Stimulated activated naive CD8-positive, alpha-beta T cell treated with anti-CD3 and anti-CD28 coated beads, Interleukin-15, Interleukin-2, amounts not matched to agents 100 U/mL and 50 U/mL, for 24 hours (primary cell): ENCODE results near the gene PRKCE.
"Not testable (repeated sequence)": the region's sequence is repeated elsewhere in the genome, so short reads cannot be mapped to it uniquely, and the experiment has no call there.

Source experiments
- ATAC-seq: fragments of 150-1000 bp; cut with Tn5 transposase; one replicate; pipeline ENCODE4 v1.10.0; 2021
- DNase-seq: peaks from one replicate; pipeline ENCODE4 v3.0.0; 2021

PRKCE gene

DNA sequence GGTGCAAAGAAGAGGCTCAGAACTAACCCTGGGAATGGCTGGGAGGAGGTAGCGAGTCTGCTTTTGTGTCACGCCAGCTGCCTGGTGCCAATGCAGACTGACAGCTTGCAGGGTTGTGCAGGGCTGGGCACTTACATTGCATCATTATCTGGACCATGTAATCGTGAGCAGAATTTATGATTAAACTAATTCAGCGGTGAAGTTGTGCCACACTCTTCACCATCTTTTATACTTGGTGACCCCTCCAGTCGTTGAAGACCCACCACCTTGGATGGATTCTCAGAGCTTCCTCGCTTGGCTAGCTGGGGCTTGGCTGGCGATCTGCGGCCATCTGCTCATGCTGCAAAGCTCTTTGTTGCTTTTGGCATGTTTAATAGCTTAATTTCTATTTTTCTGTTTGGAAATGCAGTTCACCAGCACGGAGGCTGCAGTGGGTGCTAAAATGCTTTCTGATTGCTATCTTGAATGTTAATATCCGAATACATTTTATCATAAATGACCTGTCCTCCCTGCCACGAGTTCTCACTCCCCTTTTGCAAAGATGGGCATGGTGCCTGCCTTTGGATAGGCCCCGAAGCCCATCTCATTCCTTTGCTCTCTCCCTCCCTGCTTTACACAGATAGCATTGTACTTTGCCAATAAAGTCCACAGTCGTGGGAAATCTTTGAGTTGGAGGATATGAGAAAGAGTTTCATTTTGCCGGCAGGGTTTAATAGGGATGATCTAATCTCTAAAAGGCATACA lies 188.2 kb downstream of the PRKCE start:
- DNase-seq (no peak), ATAC-seq (no peak)

DNA sequence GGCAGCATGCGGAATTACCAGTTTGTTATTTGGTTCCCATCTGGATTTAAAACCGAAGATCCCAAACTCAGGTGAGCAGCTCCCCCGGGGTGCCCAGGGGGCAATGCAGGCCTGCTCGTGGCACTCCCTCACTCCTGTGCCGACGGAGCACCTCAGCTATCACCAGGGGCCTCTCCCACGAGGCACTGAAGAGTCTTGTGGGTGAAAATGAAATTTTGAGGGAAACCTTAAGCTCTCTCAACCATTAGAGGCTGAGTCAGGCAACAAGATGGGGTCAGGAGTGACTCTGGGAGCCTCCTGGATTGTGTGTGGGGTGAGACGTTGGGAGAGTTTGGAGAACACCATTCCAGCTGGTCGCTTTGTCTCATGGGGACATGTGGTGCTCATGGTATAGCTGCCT lies 189.0 kb downstream of the PRKCE start:
- DNase-seq (no peak), ATAC-seq (no peak)

DNA sequence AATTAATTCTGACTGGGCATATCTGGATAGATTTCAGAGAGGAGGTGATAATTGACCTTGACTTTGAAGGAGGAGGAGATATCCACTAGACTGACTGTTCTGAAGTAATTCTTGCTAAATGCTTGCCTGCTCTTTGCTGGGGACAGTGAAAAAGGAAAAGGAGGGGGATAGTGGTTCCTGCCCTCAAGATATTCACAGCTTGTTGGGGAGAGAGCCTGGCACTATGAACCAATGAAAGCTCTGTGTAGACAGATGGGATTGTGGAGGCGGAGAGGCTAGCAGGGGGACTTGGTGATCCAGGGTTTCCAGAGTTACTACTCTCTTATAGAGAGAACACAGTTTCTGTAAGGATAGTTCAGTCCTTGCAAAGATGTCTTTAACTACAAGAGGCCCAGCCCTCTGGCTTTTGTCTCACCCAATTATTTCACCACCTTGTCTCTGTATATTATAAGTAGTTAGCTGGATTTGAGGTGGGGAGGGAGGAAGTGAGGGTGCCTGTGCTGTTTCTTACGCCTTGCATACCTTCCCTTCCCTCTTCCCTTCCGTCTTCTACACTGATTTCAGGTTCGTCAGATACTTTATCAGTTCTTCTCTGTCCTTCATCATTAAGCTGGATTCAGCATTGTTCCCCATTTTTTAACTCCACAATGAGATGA lies 190.4 kb downstream of the PRKCE start:
- DNase-seq (no peak), ATAC-seq (no peak)

DNA sequence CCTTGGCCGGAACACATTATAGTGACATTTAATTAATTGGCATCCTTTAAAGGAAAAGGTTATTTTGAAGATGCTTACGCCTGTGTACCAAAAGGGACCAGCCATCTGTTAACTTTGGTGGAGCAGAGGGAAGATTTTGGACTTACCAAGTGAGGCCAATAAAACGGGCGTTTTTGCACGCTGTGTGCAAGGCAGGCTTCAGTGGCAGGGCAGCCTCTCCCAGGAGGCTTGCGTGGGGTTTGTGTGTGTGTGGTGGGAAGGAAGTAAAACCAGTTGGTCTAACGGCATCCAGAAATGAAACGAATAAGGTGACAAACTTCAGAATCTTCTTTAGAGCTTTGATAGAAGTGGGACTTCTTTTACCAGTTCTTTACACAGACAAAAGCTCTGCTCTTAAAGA lies 191.7 kb downstream of the PRKCE start:
- no peak for DNase-seq
- ATAC-seq, result no peak

DNA sequence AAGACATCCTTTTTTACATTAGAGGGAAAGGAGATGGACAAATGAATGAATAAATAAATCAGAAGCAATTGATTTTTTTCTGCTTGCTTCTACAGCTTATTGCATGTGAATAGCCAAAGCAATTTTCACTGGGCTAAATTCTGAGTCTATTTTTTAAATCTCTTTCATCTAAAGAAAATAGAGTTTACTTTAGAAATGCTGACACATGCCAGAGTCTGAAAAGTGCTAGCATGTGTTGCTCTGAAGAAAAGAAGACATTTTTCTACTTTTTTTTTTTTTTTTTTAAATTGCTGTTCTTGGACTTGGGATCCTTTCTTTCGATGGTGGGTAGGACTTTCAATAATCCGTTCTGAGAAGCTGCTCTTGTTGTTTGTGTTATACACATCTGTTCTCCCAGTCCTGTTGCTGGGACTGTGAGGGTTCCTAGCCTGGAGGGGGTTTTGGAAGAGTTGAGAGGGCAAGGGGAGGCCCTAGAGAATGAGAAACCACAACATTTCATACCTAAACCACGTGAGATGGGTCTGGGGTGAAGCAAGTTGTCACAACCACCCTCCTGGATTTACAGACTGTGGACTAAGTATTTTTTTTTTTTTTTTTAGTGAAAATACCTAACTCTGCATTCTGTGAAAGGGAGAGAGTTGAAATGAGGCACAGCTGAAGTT lies 193.5 kb downstream of the PRKCE start:
- DNase-seq (no peak), ATAC-seq (peak; percentile 55)

DNA sequence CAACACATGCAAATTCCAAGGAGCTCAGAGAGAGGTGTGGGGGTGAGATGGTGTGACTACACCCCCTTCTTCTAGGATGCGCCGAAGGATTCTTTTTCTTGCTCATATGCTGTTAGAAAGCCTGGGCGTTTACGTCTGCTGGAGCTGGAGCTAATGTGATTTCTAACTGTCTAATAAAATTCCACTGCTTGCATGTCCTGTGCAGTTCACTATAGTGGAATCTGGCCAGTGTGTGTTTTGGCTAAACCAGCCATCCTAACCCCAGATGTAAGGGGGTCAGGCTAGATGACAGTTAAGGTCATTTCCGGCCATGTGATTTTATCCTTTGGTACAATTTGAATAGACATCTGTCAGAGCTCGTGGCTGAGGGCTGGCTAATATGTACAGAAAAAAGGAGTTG lies 194.1 kb downstream of the PRKCE start:
- no peak for ATAC-seq
- no peak for DNase-seq

DNA sequence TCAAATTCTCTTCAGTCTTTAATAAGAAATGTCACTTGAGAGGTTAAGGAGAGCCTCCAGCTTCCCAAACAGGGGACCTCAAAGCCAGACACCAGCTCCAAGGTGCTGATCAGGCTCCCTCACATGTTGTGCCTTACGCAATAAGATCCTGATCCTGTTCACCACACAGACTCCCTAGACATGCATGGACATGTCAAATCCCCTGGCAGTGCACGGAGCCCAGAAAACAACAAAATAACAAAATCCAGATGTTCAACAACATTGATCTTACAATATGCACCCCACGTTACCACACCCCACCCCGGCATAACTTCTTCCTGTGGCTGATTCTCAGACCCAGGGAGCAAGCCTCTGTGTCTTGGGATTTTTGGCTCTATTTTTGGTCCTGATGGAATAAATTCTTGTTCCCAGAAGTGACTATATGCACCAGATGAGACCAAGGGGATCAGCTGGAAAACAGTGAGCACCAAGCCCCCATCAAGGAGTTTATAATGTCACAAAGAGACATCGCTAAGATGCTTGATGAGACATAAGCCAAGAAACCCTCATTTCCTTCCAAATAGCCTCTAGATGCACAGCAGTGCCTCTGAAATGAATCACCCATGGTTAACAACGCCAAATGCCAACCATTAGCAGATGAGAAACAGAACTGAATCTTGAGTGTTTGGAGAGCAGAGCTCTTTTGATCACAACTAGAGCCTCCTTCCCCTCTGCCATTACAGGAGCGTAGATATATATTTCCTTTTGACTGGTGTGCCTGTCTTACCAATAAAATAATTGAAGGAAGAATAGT lies 198.2 kb downstream of the PRKCE start:
- ATAC-seq, result peak; percentile 69
- no peak for DNase-seq

DNA sequence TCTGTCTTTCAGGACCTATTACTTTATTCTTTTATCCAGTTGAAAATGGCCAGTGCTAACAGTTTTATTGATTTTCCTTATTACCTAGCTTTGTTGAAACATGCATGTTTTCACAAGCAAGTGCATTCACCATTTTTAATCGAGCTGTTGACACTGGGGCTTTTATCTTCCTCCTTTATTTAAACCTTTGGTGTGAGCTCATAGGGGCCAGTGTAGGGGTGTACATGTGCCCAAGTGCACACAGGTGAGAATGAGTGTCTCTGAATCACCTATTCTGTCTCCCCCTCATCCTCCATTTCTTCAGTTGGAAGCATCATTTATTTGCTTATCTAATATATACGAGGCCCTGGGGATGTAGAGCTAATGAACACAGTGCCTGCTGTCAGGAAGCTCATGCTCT lies 199.1 kb downstream of the PRKCE start:
- no peak for DNase-seq
- ATAC-seq, result no peak

DNA sequence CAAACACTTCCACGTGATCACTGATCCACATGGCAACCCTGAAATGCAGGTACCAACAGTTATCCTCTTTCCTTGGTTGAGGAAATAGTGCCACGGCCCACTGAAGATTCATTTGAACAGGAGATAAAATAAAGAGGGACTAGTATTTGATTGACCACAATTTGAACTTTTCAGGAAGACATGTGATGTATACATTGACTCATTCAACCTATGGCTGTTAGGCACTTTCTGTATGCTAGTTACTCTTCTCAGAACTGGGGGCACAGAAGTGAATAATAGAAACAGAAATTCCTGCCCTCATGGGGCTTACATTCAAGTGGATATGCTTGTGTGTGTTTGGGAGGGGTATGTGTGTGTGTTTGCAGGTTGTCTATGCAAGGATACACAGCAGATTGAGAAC lies 199.6 kb downstream of the PRKCE start:
- ATAC-seq (no peak), DNase-seq (no peak)

DNA sequence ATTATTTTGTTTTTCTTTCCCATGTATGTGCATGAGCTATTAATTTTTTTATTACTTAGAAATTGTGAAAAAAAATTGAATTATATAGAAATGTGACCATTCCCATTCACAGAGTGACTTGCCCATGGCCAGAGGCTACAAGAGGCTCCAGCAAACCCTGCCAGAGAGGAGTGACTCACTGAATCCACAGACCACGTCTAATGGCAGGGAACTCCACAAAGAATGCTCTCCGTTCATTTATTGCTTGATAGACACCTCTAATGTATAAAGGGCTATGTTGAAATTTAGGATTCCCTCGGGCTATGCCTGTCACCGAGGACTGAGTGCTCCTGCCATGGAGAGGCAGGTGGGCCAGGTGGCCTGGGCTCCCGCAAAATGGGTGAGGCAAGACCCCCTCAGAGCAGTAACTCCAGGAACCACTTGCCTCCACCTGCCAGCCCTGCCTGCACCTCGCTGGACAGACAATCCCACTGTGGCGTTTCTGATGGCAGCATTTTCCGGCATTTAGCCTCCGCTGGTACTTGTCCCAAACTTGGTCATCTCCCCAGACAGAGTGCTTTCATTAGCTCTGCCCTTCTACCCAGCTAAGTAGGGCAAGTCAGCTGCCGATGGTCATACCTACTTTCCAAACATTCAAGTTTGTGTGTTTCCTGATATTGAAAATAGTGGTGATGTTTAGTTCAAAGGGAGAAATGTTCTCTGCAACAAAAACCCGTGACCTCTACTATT lies 200.3 kb downstream of the PRKCE start:
- no peak for DNase-seq
- no peak for ATAC-seq

DNA sequence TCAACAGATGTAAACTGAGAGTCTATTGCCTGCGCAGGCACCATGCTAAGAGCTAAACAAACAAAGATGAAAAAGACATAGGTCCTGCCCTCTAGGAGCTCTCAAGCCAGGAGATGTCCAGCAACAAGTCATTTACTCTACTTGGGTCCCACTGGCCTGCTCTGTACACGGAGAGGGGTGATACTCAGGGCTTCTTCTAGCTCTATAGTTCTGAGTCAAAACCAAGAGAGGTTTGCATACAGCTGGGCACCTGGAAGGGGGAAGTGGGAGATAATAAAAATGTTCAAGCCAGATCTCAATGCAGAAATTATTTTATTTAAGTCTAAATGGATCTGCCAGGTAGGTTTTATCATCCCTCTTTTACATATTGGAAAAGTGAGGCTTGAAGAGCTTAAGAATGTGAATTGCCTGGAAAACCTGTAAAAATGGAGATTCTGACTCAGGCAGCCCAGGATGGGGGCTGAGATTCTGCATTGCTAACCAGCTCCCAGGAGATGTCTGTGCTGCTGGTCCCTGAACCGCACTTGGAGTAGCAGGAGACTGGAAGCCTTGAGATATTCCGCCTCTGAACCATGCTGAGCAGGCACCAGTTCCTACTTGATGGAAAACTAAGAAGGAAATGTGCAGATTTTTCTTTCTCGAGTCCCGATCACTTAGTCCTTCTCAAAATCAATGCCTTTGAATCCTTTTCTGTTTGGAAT lies 201.1 kb downstream of the PRKCE start:
- ATAC-seq (no peak), DNase-seq (no peak)

DNA sequence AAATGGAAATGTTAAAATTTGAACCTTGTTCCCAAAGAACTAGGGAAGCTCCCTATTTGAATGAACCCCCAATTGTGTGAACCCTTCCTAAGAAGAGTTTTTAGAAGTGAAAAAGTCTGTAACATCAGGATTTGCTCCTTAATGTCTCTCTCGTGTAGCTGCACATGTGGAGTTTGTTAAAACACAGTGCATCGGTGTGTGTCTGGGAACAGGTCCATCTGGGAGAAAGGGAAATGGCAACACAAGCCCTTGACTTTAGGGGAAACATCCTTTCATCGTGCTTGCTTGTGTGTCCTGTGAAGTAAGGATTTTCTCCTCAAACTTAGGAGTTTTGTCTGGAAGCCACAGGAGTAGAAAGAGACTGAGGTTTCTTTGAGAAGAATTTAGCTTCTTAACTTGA lies 203.9 kb downstream of the PRKCE start:
- ATAC-seq, result no peak
- DNase-seq, result no peak

DNA sequence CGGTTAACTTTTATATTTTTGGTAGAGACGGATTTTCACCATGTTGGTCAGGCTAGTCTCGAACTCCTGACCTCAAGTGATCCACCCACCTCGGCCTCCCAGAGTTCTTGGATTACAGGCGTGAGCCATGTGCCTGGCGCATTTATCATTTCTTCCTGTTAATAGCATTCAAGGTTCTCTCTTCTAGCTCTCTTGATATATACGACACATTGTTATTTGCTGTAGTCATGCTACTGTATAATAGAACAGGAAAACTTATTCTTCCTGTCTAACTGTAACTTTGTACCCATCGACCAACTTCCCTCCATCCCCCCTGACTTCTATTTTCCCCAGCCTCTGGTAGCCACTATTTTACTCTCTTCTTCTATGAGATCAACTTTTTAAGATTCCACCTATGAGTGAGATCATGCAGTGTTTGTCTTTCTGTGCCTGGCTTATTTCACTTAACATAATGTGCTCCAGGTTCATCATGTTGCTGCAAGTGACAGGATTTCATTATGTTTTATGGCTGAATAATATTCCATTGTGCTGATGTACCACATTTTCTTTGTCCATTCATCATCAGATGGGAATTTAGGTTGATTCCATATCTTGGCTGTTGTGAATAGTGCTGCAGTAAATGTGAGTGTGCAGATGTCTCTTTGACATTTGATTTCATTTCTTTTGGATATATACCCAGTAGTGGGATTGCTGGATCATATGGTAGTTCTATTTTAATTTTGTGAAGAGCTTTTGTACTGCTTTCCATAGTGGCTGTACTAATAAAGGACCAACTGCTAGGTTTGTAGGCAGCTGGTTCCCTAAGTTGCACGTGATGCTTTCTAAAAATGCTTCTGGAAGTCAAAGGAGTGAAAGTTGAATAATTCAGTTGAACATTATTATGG lies 205.2 kb downstream of the PRKCE start:
- DNase-seq (no peak), ATAC-seq (no peak)

DNA sequence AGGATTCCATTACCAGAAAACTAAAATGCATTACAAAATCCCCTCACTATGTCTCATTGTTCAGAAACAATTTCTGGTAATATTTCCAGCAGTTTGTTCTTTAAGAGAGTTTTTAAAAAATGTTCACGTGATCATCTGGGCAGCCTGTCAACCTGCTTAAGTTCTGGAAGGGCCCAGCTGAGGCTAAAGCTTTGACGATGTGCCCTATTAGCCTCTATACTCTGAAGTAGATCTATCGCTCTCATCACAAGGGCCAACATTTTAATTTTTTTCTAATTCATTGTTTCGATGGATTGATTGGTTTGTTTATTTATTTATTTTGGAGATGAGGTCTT lies 205.8 kb downstream of the PRKCE start:
- ATAC-seq, result no peak
- DNase-seq, result no peak

DNA sequence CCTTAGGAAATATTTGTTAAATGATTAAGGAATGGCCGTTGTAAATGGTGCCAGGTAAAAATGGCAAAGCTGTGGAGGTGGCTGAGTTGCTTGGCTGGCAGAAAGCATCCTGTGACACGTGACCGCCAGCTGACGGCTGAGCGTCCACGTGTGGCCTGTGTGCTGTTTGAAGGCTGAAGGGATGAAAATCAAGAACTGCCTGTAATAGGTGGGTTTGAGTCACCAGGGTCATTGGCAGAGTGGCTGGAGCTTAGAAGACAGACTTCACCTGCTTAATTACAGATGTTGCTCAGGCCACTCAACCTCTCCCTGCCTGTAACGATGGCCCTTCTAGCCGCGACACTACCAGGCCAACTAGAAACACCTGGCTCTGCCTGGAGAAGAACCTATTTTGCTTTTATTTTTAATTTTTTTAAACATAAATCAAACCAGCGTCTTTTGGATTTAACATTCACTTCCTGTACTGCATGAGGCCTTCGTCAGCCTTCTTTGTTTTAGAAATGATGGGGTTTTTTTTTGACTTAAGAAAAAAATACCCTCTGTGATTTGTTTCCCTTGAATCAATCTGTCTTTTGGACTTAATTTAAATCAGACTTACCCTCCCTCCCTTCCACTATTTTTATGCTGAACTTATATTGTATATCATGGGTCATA lies 206.5 kb downstream of the PRKCE start:
- ATAC-seq (no peak), DNase-seq (no peak)

DNA sequence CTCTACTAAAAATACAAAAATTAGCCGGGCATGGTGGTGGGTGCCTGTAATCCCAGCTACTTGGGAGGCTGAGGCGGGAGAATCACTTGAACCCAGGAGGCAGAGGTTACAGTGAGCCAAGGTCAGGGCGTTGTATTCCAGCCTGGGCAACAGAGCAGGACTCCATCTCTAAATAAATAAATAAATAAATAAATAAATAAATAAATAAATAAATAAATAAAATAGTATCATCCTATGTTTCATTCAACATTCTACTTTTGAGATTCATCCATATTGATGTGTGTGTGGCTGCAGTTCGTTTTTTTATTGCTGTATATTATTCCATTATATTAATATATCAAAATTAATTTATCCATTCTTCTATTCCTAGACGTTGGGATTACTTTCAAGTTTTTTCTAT lies 207.4 kb downstream of the PRKCE start:
- DNase-seq, ATAC-seq: not testable (repeated sequence)

DNA sequence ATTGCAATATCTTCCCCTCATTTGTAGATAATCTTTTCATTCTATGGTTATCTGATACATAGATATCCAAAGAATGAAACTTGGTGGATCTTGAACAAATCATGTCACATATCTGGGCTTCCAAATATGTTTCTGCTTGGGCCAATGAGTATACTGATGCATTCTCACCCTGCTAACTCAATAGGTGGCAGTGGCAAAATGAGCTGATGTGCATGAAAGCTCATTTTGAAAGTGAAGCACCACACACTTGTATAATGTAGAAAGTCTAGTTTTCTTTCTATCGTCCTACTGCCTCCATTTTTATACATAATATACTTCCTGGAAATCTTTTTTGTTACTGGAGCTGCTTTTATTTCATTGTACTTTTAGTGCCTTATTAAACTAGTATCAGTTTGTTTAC lies 208.2 kb downstream of the PRKCE start:
- DNase-seq, result no peak
- no peak for ATAC-seq

DNA sequence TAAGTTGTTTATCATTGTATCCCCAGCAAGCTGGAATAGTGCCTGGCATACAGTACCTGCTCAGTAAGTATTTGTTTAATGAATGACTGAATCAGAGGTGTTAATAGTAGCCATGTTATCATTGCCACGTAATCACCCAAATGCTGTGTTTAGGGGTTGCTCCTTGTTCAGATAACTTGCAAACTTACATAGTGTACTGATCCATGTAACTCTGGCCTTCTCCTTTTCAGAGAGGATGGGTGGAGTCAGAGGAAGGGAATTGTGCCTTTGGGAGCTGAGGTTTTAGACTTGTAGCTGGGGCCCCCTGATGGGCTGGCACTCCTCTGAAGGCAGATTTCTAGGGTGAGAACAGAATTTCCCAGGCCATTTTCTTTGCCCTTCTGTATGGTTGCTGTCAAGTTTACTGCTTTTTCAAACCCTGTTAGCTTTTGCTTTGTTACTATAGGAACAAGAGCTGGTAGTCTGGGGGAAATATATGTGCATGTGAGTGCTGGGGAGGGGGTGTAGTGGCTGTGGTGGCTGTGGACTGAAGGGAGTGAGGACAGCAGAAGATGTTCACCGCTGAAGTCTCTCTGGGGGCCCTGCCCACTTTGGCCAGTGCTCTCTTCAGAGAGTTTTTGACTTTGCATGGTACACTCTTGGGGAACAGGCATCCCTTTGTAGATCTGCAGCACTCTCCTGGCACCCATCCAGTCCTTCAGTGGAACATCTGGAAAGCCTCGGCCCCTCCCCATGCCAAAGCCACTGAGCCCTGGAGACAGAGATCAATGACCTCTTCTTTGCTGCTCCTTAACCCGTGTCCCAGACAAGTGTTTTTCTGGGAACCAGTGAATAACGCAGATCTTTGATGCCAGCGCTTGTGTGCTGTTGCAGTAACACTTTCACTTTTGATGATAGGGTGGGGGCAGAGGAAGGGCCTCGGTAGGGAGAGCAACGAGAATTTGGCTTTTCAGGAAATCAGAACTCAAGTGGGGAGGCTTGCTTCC lies 209.0 kb downstream of the PRKCE start:
- no peak for DNase-seq
- ATAC-seq, result peak; percentile 53

DNA sequence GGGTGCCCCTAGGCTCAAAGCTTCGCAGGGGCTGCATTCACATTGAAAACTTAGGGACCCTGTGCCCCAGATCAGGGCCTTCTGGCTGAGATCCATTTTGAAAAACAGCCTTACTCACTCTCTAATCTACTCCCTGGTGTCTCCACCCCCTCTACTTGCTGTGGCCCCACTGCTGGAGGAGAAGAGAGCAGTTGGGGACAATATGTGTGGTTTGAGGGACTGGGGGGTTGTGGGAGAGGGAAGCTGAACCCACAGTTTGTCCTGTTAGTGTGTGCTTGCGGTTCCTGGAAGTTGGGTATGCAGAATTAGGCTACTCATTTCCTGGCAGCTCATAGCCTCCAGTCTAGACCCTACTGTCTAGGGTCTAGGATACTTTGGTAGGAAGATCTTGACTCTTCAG lies 211.4 kb downstream of the PRKCE start:
- DNase-seq, result no peak
- peak; percentile 34 for ATAC-seq
